ENCODE results near the gene CDIPT. TPM values are rescaled to one million over a fixed set of nuclear protein-coding genes. Genes with fewer than 3 reads are reported as not detected.

Gene CDIPT
- total RNA-seq, 1 donor from 2014 or later, result 88.1 TPM

DNA sequence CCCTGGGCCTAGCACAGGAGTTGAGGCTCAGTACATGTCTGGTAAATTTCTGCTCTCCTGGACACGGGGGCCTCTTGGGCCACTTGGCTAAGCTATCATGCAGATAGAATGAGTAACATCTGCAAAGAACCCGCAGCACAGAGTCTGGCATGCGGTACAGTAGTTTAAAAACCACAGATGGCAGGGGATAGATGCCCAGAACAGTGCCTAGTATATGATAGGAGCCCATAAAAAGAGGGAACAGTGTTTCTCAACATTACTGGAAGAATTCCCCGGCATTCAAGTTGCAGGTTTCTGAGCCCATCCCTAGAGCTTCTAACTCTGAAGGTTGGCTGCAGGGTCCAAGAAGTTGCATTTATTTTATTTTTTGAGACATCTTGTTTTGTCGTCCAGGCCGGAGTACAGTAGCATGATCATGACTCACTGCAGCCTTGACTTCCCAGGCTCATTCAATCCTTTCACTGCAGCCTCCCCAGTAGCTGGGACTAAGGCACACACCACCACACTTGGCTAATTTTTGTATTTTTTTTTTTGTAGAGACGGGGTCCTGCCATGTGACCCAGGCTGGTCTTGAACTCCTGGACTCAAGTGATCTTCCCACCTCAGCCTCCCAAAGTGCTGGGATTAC, 5.8 kb downstream of the CDIPT start:
- H3K9me3 Mint-ChIP-seq (ENCODE audit: unreplicated experiment), result no peaks in the 10 kb centered on the region
- peaks cover 3% of the 10 kb centered on the region for H4K20me1 ChIP-seq (ENCODE audit: insufficient read depth, low read length)
- DNase-seq (ENCODE audit: low read depth) (peak; percentile 61), FAIRE-seq (no peak)
- H3K36me3 ChIP-seq (ENCODE audit: insufficient read depth, low read length), result peaks cover 14% of the 10 kb centered on the region
- no peak for TF ChIP-seq CTCF (IDR thresholded peaks at IDR 0.05; ENCODE audit: insufficient read depth, low read depth, low read length)
- TF ChIP-seq EZH2 (IDR thresholded peaks at IDR 0.05; ENCODE audit: insufficient read depth, low read length), result no peak
- H3K9me3 ChIP-seq (ENCODE audit: insufficient read depth, low read depth, low read length), result no peaks in the 10 kb centered on the region
- peaks cover 7% of the 10 kb centered on the region for H3K4me1 ChIP-seq (ENCODE audit: insufficient read depth, low read length)
- peaks cover 14% of the 10 kb centered on the region for H3K36me3 Mint-ChIP-seq (ENCODE audit: low read depth, unreplicated experiment)
- no peak overlapping the region for H3K27ac ChIP-seq (ENCODE audit: low read depth, low read length)
- no peak overlapping the region for H3K4me2 ChIP-seq (ENCODE audit: low read length)
- peak overlapping the region; percentile 5 for H3K9ac ChIP-seq (ENCODE audit: low read length)
- H2AFZ ChIP-seq (ENCODE audit: low read depth, low read length), result no peak overlapping the region
- H3K27me3 ChIP-seq (ENCODE audit: insufficient read depth, low read length), result no peaks in the 10 kb centered on the region
- peaks cover 9% of the 10 kb centered on the region for H3K79me2 ChIP-seq (ENCODE audit: insufficient read depth, low read length)
- H3K4me3 Mint-ChIP-seq (ENCODE audit: unreplicated experiment), result no peak overlapping the region
- peak overlapping the region; percentile 66 for H3K27ac Mint-ChIP-seq (ENCODE audit: unreplicated experiment)
- H3K27me3 Mint-ChIP-seq (ENCODE audit: low read depth, unreplicated experiment), result no peaks in the 10 kb centered on the region
- peaks cover 7% of the 10 kb centered on the region for H3K4me1 Mint-ChIP-seq (ENCODE audit: low read depth, unreplicated experiment)
- no peak overlapping the region for H3K4me3 ChIP-seq (ENCODE audit: insufficient read depth, low read depth, low read length)

- H3K79me2 ChIP-seq (ENCODE audit: insufficient read depth, low read length), result no peaks in the 10 kb centered on the region
- no peak for FAIRE-seq
Observed at GRCh38 chr16:29854520-29855100, 8.4 kb downstream of the CDIPT start.

More at GRCh38 chr16:29854520-29855100, 8.4 kb downstream of the CDIPT start:
- no peak for DNase-seq (ENCODE audit: low read depth)
- H3K36me3 Mint-ChIP-seq (ENCODE audit: low read depth, unreplicated experiment), result peaks cover 5% of the 10 kb centered on the region
- no peaks in the 10 kb centered on the region for H3K27me3 ChIP-seq (ENCODE audit: insufficient read depth, low read length)
- H3K9ac ChIP-seq (ENCODE audit: low read length), result no peak overlapping the region
- H3K4me2 ChIP-seq (ENCODE audit: low read length), result no peak overlapping the region
- no peak overlapping the region for H3K4me3 Mint-ChIP-seq (ENCODE audit: unreplicated experiment)
- no peaks in the 10 kb centered on the region for H3K27me3 Mint-ChIP-seq (ENCODE audit: low read depth, unreplicated experiment)
- no peak overlapping the region for H3K4me3 ChIP-seq (ENCODE audit: insufficient read depth, low read depth, low read length)
- no peaks in the 10 kb centered on the region for H3K9me3 Mint-ChIP-seq (ENCODE audit: unreplicated experiment)
- no peak overlapping the region for H3K27ac ChIP-seq (ENCODE audit: low read depth, low read length)
- peaks cover 4% of the 10 kb centered on the region for H3K4me1 Mint-ChIP-seq (ENCODE audit: low read depth, unreplicated experiment)
- peaks cover 10% of the 10 kb centered on the region for H3K36me3 ChIP-seq (ENCODE audit: insufficient read depth, low read length)
- H4K20me1 ChIP-seq (ENCODE audit: insufficient read depth, low read length), result peaks cover 3% of the 10 kb centered on the region
- no peak overlapping the region for H2AFZ ChIP-seq (ENCODE audit: low read depth, low read length)
- TF ChIP-seq EZH2 (IDR thresholded peaks at IDR 0.05; ENCODE audit: insufficient read depth, low read length), result no peak
- TF ChIP-seq CTCF (IDR thresholded peaks at IDR 0.05; ENCODE audit: insufficient read depth, low read depth, low read length), result no peak
- H3K9me3 ChIP-seq (ENCODE audit: insufficient read depth, low read depth, low read length), result no peaks in the 10 kb centered on the region
- peaks cover 3% of the 10 kb centered on the region for H3K4me1 ChIP-seq (ENCODE audit: insufficient read depth, low read length)
- H3K27ac Mint-ChIP-seq (ENCODE audit: unreplicated experiment), result no peak overlapping the region
